Measurements from ENCODE around the gene HEMK1.
A peak's percentile ranks its signal among the peaks of the same experiment; 100 is the strongest.

The HEMK1 gene

GRCh38 chr3:50616770-50617095, 47.4 kb downstream of the HEMK1 start:
- DNase-seq (ENCODE audit: low spot score) = peak; percentile 90

DNA sequence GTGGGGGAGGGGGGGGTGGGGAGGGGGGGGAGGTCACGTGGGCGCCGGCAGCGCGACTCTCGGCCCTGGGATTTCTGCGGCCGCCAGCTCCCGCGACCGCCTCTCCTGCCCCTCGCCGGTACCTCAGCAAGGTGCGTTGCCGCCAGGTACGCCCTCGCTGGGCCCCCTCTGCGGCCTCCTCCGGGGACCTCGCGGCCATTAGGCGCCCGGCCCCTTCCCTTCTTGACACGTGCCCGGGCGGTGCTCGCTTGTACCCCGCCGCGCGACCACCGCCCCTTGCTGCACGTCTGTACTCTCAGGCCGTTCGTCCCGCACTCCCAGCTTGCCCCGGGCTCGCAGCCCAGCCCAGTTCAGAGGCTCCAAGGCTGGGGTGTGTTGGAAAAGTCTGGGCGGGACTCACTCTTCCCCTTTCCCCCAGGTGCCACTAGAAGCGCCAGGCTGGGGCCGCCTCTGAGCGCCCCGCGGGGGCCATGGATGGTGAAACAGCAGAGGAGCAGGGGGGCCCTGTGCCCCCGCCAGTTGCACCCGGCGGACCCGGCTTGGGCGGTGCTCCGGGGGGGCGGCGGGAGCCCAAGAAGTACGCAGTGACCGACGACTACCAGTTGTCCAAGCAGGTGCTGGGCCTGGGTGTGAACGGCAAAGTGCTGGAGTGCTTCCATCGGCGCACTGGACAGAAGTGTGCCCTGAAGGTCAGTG, 47.9 kb downstream of the HEMK1 start, which contains the start of gene MAPKAPK3:
Gene MAPKAPK3 (plus strand): TSS at position 56 of the 696 bp plus-strand sequence. CDS start 415 bp downstream, at position 471.
- no peak for DNase-seq (ENCODE audit: low spot score)

DNA sequence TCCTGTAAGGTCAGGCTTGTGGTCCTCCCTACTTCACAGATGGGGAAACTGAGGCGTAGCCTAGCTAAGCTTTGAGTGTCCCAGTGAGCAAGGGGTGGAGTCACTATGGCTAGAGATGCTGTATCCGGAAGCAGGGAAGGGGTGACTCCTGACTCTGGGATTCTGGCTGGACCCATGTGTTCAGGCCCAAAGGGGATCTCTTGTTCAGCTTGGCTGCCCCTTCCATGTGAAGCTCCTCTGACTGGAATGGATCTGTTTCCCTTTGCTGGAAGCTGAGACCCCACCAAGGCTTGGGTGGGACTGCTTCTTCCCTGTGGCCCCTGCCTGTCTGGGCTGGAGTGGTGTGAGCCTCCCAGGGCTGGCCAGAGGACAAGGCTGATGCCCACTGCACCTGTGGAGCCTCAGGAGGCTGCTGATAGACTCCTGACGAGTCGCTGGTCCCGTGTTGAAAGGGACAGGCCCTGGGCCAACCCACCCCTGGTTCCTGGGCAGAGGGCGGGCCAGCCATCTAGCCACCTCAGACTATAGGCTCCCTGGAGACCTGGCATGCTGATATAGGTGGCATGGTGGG, 48.7 kb downstream of the HEMK1 start:
- no peak for DNase-seq (ENCODE audit: low spot score)

DNA sequence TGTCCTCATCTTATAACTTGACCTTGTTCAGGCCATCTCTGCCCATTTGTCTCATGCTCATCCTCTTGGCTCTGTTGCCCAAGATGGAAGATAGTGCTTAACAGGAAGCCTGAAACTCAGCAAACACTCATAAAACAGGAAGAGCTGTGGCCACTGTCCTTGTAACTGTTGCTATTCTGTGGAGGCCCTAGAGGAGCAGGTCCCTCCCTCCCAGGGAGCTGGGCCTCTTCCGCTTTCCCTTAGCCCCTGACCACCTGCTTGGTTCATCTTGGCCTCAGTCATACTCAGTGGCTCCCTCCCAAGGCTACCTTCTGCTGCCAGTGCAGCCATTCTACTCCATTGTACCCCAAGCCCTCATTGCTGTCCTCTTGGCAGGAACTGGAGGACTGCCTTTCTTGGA, 51.1 kb downstream of the HEMK1 start:
- DNase-seq (ENCODE audit: low spot score) = no peak

DNA sequence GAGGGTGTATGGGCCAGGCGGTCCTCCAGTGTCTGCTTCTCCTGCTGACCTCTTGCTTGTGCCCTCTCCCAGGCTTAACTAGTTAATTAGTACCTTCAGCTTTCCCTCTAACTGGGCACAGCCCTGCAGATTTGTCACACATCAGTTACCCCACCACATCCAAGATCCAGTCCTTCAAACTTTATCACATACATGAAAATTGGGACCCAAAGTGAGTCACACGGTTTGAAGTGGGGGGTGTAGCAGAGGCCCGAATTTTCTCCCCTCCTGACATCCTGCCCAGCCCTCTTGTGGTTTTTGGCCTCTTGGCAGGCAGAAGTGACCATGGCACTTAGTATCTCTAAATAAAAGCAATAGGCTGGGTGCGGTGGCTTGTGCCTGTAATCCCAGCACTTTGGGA, 51.5 kb downstream of the HEMK1 start:
- DNase-seq (ENCODE audit: low spot score) = no peak

DNA sequence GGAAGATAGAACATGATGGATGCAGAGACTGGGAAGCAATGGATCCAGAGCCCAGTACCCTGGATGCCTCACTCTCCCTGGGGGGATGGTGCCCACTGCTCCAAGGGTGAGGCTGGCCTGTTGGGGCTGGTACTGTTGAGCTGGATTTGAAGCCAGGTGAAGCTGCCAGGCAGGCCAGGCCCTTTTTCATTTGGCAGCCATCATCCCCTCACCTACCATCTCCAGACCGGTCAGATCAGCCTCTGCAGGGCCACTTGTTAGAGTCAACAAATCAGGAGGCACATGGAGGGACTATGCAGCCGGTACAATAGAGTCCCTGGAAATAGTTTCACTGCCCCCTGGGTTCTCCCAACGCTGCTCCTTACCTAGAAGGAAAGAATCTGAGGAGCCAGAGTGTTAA, 53.6 kb downstream of the HEMK1 start:
- no peak for DNase-seq (ENCODE audit: low spot score)

DNA sequence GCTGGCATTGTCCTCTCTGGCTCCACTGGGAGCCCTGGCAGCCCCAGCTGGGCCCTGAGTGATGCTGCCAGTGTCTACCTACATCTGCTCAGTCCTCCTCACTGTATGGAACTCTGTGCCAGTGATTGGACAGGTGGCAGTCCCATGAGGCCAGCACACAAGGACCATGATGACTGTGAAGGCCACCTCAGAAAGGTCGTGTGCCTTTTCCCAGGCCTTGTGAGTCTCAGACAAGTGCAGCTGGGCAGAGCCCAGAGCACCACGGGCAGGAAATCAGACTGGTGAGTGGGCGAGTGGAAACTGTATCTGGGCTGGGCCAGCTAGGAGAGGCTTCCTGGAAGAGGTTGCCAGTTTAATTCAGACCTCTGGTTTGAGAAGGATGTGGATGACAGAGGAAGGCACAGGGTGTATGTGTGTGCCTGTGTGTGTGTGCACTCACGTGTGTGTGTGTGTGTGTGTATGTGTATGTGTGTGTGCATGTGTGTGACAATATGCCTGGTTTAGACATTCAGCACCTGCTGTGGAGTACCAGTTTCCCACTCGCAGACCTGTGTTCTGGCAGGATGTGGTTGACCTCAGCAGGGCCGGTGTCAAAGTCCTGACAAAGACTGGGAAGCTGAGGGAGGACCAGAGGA, 54.6 kb downstream of the HEMK1 start:
- DNase-seq (ENCODE audit: low spot score) = no peak

GRCh38 chr3:50624634-50625033, 55.3 kb downstream of the HEMK1 start:
- no peak for DNase-seq (ENCODE audit: low spot score)

- DNase-seq (ENCODE audit: low spot score) = no peak
These were observed 56.2 kb downstream of the HEMK1 start for GRCh38 chr3:50625231-50626182.

DNA sequence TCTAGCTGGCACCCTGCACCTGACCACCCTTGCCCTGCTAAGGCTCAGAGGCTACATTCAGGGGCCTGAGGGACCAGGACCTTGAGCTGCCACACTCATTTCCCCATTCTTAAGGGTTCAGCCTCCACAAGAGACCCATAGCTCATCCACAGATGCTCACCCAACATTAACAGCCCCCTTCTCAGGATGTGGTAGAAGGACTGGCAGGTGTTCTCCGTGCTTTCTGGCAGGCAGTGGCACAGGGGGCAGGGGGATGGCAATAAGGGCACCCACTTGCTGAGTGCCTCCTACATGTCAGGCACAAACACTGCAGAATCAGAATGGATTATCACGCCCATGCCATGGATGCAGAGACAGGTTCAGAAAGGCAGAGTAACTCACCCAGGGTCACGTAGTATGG, 57.1 kb downstream of the HEMK1 start:
- no peak for DNase-seq (ENCODE audit: low spot score)

DNA sequence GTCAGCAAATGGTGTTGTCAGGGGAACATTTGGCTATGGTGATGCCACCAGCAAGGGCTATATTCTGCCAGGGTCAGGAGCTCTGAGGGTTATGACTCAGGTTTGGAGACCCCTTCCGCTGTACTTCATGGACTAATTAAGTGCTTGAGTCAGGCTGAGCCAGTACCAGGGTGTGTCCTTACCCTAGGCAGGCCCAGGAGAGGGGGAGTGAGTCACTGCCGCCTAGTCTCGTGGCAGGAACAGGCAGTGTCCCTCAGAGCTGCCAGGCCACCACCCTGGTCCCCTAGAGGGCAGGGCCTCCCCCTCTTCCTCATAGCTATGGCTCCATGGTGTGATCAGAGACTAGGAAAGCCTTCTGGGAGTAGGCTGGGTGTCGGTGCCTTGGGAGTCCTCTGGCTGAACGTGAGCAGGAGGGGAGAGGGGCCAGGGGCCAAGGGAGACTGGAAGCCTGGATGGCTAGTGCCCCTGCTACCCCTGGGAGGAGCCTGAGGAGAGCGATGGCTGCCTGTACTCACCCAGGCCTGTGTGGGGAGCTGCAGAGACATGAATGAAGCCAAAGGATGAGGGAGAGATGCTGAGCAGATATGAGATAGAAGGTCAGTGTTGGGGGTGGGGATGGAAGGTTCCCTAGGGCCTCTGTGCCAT, 58.2 kb downstream of the HEMK1 start:
- no peak for DNase-seq (ENCODE audit: low spot score)

DNA sequence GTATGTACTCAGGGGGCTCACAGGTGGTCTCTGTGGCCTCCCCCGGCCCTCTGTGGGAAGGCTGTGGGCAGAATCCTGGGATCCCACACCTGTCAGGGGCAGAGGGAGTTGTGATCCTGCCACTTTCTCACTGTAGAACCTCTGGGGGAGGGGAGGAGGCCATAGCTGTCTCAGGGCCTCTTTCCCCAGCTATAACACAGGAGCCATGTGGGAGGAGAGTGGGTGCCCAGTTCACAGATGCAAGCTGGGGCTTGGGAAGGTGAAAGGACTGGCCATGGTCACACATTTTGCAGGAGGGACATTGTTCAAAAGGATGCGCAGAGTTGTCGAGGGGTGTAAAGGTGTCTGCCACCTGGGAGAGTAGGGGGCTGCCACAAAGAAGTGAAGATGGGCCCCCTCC, 59.3 kb downstream of the HEMK1 start:
- DNase-seq (ENCODE audit: low spot score) = no peak

GRCh38 chr3:50630394-50630793, 61.1 kb downstream of the HEMK1 start:
- no peak for DNase-seq (ENCODE audit: low spot score)

DNA sequence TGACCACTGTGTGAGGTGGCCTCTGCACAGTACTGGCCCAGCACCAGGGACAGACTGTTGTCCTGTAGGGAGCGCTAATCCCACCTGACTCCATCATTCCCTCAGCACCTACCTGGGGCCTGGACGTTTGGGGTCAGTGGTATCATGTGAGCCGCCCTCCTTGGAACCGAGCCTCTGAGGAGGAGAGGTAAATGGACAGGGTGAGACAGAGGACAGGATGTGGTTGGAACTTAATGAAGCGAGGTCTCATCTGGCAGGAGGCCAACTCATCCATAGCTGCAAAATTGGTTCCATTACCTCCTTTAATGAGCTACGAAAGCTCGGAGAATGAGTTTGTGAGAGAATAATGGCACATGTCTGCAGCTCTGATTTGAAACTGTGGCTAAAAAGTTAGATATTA, 61.6 kb downstream of the HEMK1 start:
- no peak for DNase-seq (ENCODE audit: low spot score)

- DNase-seq (ENCODE audit: low spot score) = no peak
These were observed 63.1 kb downstream of the HEMK1 start for GRCh38 chr3:50632450-50632849.

DNA sequence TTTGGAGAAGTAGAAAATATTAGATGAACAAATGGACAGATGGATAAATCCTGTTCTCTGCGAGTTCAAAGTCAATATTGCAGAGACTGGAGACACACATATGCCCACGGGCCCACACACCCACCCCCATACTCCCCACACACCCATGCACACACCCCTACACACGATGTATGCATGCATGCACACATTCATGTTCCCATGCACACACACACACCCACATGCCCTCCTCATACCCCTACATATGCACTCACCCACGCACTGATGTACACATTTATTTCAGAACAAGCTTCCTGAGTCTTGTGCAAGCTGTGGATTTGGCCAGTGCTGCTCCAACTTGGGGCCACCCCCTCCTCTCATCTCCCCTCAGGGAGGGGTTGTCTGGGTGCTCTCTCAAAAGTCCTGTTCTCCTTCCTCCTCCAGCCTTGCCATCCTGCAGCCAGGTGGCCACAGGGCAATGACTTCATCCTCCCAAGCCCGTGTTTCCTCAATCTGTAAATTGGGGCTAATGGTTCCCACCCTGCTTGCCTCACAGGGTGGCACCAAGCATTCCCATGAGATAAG, 64.0 kb downstream of the HEMK1 start:
- no peak for DNase-seq (ENCODE audit: low spot score)

DNA sequence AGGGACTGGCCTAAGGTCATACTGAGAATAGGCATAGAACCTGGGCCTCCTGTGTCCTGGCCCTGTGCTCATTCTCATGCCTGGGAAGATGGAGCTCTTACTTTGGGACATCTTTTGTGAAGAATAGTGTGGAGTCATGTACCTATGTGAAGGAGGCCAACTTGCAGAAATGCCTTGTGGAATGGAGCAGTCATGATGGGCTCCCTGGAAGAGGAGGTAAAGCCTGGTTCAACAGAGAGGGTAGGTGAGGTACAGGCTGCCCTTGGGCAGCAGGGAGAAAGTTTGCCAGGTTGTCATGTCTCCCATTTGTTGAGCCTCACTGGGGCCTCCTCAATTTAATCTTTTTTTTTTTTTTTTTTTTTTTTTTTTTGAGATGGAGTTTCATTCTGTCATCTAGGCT, 65.7 kb downstream of the HEMK1 start:
- no peak for DNase-seq (ENCODE audit: low spot score)

- no peak for DNase-seq (ENCODE audit: low spot score)
These were observed 67.7 kb downstream of the HEMK1 start for GRCh38 chr3:50637011-50637410.

DNA sequence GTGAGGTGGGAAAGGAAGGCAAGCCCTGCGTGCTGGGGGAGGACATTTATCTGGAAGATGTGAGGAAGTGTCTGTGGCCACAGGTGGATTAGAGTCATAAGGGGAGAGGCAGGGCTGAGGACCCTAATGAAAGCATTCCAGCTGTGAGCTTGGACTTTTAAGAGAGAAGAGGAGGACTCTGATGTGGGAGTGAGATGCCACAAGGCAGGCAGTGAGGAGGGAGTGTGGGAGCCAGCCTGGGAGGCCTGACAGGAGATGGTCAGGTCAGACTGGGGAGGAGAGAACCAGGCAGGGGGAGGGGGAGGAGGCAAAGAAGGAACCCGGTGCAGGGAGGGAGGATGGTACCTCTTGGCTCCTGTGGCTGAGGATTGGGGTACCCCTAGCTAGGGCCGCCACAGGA, 68.6 kb downstream of the HEMK1 start:
- DNase-seq (ENCODE audit: low spot score) = no peak

GRCh38 chr3:50639055-50639494, 69.8 kb downstream of the HEMK1 start:
- no peak for DNase-seq (ENCODE audit: low spot score)

DNA sequence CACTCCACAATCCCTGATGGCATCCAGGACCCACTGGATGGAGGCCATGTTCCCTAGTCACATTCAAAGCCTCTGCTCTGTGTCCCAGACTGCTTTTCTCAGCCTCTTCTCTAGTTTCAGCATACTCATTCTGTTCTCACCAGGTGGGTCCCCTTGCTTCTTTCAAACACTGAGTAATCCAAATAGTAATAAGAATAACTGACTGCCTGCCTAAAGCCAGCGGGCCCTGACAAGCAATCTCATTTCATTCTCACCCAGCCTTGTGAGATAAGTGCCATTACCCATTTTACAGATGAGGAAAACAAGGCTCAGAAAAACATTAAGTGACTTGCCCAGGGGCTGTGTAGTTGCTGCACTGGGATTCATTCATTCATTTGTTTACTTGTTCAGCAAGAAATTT, 73.1 kb downstream of the HEMK1 start:
- no peak for DNase-seq (ENCODE audit: low spot score)

GRCh38 chr3:50644561-50644960, 75.2 kb downstream of the HEMK1 start:
- DNase-seq (ENCODE audit: low spot score) = no peak

All from hematopoietic multipotent progenitor cell treated with erythropoietin and hydrocortisone succinate and interleukin-3 and kit ligand, for 17 days (in vitro differentiated cells).